WTC11 (cell line): ENCODE measurements around the gene RPH3AL.

ENCODE experiments used
- CREM ChIP-seq: sonication (generic); formaldehyde crosslinking; IDR thresholded peaks from 2 replicates; pipeline ENCODE4 v1.8.1; 2022; ENCODE audit warnings: mild to moderate bottlenecking, missing genetic modification reagents, moderate library complexity
- FOXK1 ChIP-seq: sonication (generic); formaldehyde crosslinking; IDR thresholded peaks from 2 replicates; pipeline ENCODE4 v1.8.0; 2022; ENCODE audit warnings: mild to moderate bottlenecking, moderate library complexity, missing genetic modification reagents
- JUN ChIP-seq: sonication (generic); formaldehyde crosslinking; IDR thresholded peaks from 2 replicates; pipeline ENCODE4 v1.8.0; 2023; ENCODE audit warnings: mild to moderate bottlenecking, missing genetic modification reagents
- NFYB ChIP-seq: sonication (generic); formaldehyde crosslinking; conservative IDR thresholded peaks from 2 replicates; pipeline ENCODE4 v1.8.0; 2022; ENCODE audit warnings: low read depth, missing genetic modification reagents
- ZNF263 ChIP-seq: sonication (generic); formaldehyde crosslinking; IDR thresholded peaks from 2 replicates; pipeline ENCODE4 v1.8.1; 2022; ENCODE audit warnings: low read depth, mild to moderate bottlenecking, moderate library complexity, missing genetic modification reagents
- ZNF423 ChIP-seq: fragments of 250-450 bp; sonication (Bioruptor Pico); IDR thresholded peaks from 2 replicates; pipeline ENCODE4 v2.1.2; 2022; ENCODE audit warnings: mild to moderate bottlenecking, moderate library complexity
- TF ChIP-seq, protein P1 (sequence below): fragments of 200-600 bp; IDR thresholded peaks from 2 replicates; pipeline ENCODE4 v1.8.0; 2022; ENCODE audit warnings: antibody characterized with exemption
- TF ChIP-seq, protein P2 (sequence below): sonication (generic); formaldehyde crosslinking; IDR thresholded peaks from 2 replicates; pipeline ENCODE4 v1.8.1; 2023; ENCODE audit warnings: mild to moderate bottlenecking, missing genetic modification reagents
- TF ChIP-seq, protein P3 (sequence below): fragments of 250-450 bp; sonication (Bioruptor Pico); IDR thresholded peaks from 2 replicates; pipeline ENCODE4 v1.8.0; 2021; ENCODE audit warnings: mild to moderate bottlenecking
- TF ChIP-seq, protein P4 (sequence below): sonication (generic); formaldehyde crosslinking; IDR thresholded peaks from 2 replicates; pipeline ENCODE4 v1.8.1; 2023; ENCODE audit warnings: mild to moderate bottlenecking, moderate library complexity, missing genetic modification reagents
- TF ChIP-seq, protein P5 (sequence below): sonication (generic); formaldehyde crosslinking; conservative IDR thresholded peaks from 2 replicates; pipeline ENCODE4 v1.8.1; 2022; ENCODE audit warnings: mild to moderate bottlenecking, missing genetic modification reagents

DNA sequence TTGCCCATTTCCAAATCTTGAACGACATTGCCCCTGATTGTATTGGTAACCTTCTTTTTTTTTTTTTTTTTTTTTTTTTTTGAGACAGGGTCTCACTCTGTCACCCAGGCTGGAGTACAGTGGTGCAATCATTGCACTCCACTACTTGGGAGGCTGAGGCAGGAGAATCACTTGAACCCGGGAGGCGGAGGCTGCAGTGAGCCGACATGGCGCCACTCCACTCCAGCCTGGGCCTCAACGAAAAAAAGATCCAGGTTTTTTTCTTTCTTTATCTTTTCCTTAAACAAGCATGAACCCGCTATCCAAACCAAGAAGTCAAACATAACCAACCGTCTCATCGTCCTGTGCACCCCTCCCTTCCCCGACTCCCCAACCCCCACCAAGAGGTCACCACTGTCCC, 47.6 kb upstream of the RPH3AL start:
- TF ChIP-seq, protein P1, sequence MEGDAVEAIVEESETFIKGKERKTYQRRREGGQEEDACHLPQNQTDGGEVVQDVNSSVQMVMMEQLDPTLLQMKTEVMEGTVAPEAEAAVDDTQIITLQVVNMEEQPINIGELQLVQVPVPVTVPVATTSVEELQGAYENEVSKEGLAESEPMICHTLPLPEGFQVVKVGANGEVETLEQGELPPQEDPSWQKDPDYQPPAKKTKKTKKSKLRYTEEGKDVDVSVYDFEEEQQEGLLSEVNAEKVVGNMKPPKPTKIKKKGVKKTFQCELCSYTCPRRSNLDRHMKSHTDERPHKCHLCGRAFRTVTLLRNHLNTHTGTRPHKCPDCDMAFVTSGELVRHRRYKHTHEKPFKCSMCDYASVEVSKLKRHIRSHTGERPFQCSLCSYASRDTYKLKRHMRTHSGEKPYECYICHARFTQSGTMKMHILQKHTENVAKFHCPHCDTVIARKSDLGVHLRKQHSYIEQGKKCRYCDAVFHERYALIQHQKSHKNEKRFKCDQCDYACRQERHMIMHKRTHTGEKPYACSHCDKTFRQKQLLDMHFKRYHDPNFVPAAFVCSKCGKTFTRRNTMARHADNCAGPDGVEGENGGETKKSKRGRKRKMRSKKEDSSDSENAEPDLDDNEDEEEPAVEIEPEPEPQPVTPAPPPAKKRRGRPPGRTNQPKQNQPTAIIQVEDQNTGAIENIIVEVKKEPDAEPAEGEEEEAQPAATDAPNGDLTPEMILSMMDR: no peak
- TF ChIP-seq FOXK1 (CRISPR knock-in tag) (no peak), NFYB (no peak), ZNF423 (CRISPR knock-in tag) (no peak), JUN (no peak), ZNF263 (CRISPR knock-in tag) (no peak), CREM (CRISPR knock-in tag) (no peak)
- TF ChIP-seq, protein P2, sequence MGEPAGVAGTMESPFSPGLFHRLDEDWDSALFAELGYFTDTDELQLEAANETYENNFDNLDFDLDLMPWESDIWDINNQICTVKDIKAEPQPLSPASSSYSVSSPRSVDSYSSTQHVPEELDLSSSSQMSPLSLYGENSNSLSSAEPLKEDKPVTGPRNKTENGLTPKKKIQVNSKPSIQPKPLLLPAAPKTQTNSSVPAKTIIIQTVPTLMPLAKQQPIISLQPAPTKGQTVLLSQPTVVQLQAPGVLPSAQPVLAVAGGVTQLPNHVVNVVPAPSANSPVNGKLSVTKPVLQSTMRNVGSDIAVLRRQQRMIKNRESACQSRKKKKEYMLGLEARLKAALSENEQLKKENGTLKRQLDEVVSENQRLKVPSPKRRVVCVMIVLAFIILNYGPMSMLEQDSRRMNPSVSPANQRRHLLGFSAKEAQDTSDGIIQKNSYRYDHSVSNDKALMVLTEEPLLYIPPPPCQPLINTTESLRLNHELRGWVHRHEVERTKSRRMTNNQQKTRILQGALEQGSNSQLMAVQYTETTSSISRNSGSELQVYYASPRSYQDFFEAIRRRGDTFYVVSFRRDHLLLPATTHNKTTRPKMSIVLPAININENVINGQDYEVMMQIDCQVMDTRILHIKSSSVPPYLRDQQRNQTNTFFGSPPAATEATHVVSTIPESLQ (CRISPR knock-in tag): no peak
- TF ChIP-seq, protein P3, sequence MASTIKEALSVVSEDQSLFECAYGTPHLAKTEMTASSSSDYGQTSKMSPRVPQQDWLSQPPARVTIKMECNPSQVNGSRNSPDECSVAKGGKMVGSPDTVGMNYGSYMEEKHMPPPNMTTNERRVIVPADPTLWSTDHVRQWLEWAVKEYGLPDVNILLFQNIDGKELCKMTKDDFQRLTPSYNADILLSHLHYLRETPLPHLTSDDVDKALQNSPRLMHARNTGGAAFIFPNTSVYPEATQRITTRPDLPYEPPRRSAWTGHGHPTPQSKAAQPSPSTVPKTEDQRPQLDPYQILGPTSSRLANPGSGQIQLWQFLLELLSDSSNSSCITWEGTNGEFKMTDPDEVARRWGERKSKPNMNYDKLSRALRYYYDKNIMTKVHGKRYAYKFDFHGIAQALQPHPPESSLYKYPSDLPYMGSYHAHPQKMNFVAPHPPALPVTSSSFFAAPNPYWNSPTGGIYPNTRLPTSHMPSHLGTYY (CRISPR knock-in tag): no peak
- TF ChIP-seq, protein P4, sequence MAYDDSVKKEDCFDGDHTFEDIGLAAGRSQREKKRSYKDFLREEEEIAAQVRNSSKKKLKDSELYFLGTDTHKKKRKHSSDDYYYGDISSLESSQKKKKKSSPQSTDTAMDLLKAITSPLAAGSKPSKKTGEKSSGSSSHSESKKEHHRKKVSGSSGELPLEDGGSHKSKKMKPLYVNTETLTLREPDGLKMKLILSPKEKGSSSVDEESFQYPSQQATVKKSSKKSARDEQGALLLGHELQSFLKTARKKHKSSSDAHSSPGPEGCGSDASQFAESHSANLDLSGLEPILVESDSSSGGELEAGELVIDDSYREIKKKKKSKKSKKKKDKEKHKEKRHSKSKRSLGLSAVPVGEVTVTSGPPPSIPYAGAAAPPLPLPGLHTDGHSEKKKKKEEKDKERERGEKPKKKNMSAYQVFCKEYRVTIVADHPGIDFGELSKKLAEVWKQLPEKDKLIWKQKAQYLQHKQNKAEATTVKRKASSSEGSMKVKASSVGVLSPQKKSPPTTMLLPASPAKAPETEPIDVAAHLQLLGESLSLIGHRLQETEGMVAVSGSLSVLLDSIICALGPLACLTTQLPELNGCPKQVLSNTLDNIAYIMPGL: no peak
- TF ChIP-seq, protein P5, sequence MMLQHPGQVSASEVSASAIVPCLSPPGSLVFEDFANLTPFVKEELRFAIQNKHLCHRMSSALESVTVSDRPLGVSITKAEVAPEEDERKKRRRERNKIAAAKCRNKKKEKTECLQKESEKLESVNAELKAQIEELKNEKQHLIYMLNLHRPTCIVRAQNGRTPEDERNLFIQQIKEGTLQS: no peak
